ENCODE results near the gene GHR. TPM values are rescaled to one million over a fixed set of nuclear protein-coding genes. Genes with fewer than 3 reads are reported as not detected.
A peak's percentile ranks its signal among the peaks of the same experiment; 100 is the strongest.

GHR gene
- total and polyA plus RNA-seq, 2 of the 8 experiments (the other 6 are each of a cell fraction or from before 2014, with no cell fraction given), result 0.15 to 0.19 TPM

GRCh38 chr5:42507451-42508097 lies 84.3 kb downstream of the GHR start:
- Histone ChIP-seq H3K27ac (ENCODE audit: low read depth, low read length) (no peak overlapping the region), H3K9ac (replicated peaks in 1 of 4; ENCODE audit: extremely low read depth in 1 of 4, low read depth in 3 of 4, low read length in 3 of 4) (no peak overlapping the region), H3K27me3 (replicated peaks in 1 of 4; ENCODE audit: control insufficient read depth in 3 of 4, extremely low read depth in 1 of 4, insufficient read depth in 3 of 4, low read length in 3 of 4) (no peaks in the 10 kb centered on the region), H4K91ac (replicated peaks; ENCODE audit: insufficient read length, low read length) (no peak overlapping the region), H2AK5ac (ENCODE audit: low read depth, low read length) (no peak overlapping the region), H2BK15ac (ENCODE audit: low read length) (no peak overlapping the region), H3K56ac (replicated peaks; ENCODE audit: insufficient read length, low read depth, low read length) (no peak overlapping the region), H3K23ac (ENCODE audit: insufficient read length) (no peak overlapping the region), H4K5ac (ENCODE audit: insufficient read length, low read depth, low read length) (no peak overlapping the region), H3K79me2 (ENCODE audit: control insufficient read depth in 1 of 2, insufficient read depth in 2 of 2, low read length in 2 of 2) (no peaks in the 10 kb centered on the region), H2BK120ac (replicated peaks; ENCODE audit: low read depth, low read length) (no peak overlapping the region), H2BK20ac (ENCODE audit: low read length) (no peak overlapping the region), H2AFZ (ENCODE audit: low read length) (peak overlapping the region; percentile 80; the same call in 1 of the 2 replicates), H3K4me2 (ENCODE audit: insufficient read depth in 1 of 2, low read depth in 2 of 2, low read length in 2 of 2) (no peak overlapping the region; a peak in 2 of 4 replicates), H4K8ac (ENCODE audit: extremely low read depth, insufficient read depth, low read length) (no peak overlapping the region), H3K4me3 (ENCODE audit: extremely low read depth in 1 of 4, insufficient read depth in 2 of 4, low read depth in 3 of 4, low read length in 4 of 4) (no peak overlapping the region), H3K18ac (ENCODE audit: extremely low read depth, low read length) (no peak overlapping the region), H4K20me1 (replicated peaks in 1 of 2; ENCODE audit: control insufficient read depth in 1 of 2, insufficient read depth in 2 of 2, low read length in 2 of 2) (no peaks in the 10 kb centered on the region), H2BK5ac (ENCODE audit: low read depth, low read length) (no peak overlapping the region), H3K79me1 (ENCODE audit: low read depth, low read length) (no peaks in the 10 kb centered on the region), H3K36me3 (ENCODE audit: control insufficient read depth in 2 of 4, insufficient read depth in 4 of 4, low read length in 3 of 4) (no peaks in the 10 kb centered on the region), H3K9me3 (ENCODE audit: insufficient read depth in 2 of 2, low read depth in 1 of 2, low read length in 1 of 2) (no peaks in the 10 kb centered on the region), H3K14ac (ENCODE audit: insufficient read length) (no peak overlapping the region), H3K23me2 (ENCODE audit: low read depth, low read length) (no peaks in the 10 kb centered on the region), H2BK12ac (ENCODE audit: low read depth, low read length) (no peak overlapping the region), H3K4me1 (replicated peaks in 1 of 4; ENCODE audit: control insufficient read depth in 3 of 4, insufficient read depth in 4 of 4, low read length in 3 of 4) (0 out of 7 replicates have a peak, but pooled peaks cover 0 to 2% (median 0%) of the 10 kb centered on the region in 4 experiments), H3K4ac (replicated peaks; ENCODE audit: insufficient read length, low read depth, low read length) (no peak overlapping the region)
- ChIA-PET CTCF (ENCODE audit: partially characterized antibody) (interaction anchor here (0.6 to 1.3 kb wide), 2 partner anchors 85 to 313 kb away, joined by 3 read pairs; partner anchors contain the start of gene GHR), POLR2A (ENCODE audit: partially characterized antibody) (no interaction called here)
- WGBS, 2 experiments (ENCODE audit: extremely low coverage in 1 of 2, insufficient coverage in 1 of 2, insufficient read length in 1 of 2, insufficient replicate concordance in 2 of 2, low coverage in 1 of 2, low lambda C conversion rate in 2 of 2, missing lambda C conversion rate in 1 of 2), result 78% methylated on average over 5 of the region's 5 CpGs; no CpG with 5 or more reads in 1 of the 2 experiments
- peak; percentile 55 for FAIRE-seq
- TF ChIP-seq KDM1A (IDR thresholded peaks at IDR 0.05; ENCODE audit: borderline replicate concordance, low read length), result no peak
- no peak for TF ChIP-seq RFX5 (IDR thresholded peaks at IDR 0.05; ENCODE audit: borderline replicate concordance, low read depth, low read length)
- no peak for TF ChIP-seq TAF1 (IDR thresholded peaks at IDR 0.05; ENCODE audit: low read depth, low read length)
- 0 out of 2 replicates have a peak, but pooled peaks have one; percentile 14 for TF ChIP-seq BACH1 (IDR thresholded peaks at IDR 0.05; ENCODE audit: low read length)
- TF ChIP-seq FOSL1 (IDR thresholded peaks at IDR 0.05; ENCODE audit: insufficient read depth, low read depth, low read length), result no peak
- TF ChIP-seq POLR2AphosphoS5 (IDR thresholded peaks at IDR 0.05; ENCODE audit: low read depth, low read length), result no peak
- TF ChIP-seq RXRA (IDR thresholded peaks at IDR 0.05; ENCODE audit: insufficient read depth, low read depth, low read length), result 0 out of 2 replicates have a peak, but pooled peaks have one; percentile 65
- TF ChIP-seq NANOG (IDR thresholded peaks at IDR 0.05; ENCODE audit: insufficient read depth, low read depth, low read length, poor library complexity, severe bottlenecking), result no peak
- TF ChIP-seq CTCF (IDR thresholded peaks at IDR 0.05; ENCODE audit: control extremely low read depth in 1 of 3, insufficient read depth in 1 of 3, low read depth in 1 of 3, low read length in 3 of 3), result no peak
- TF ChIP-seq CEBPB (IDR thresholded peaks at IDR 0.05; ENCODE audit: low read depth, low read length), result no peak
- TF ChIP-seq TEAD4 (IDR thresholded peaks at IDR 0.05; ENCODE audit: low read depth, low read length), result peak; percentile 51; the same call in 1 of the 2 replicates
- DNase-seq (ENCODE audit: low read depth in 1 of 2, low spot score in 2 of 2), result no peak

Measured in H1 (cell line).